IMR-90 (cell line): ENCODE results near the gene NTRK3. TPM values are rescaled to one million over a fixed set of nuclear protein-coding genes. Genes with fewer than 3 reads are reported as not detected.

ENCODE experiments used
- ATAC-seq: fragments of 200-7000 bp; cut with Tn5 transposase; 2 replicates; pipeline ENCODE4 v1.9.1; 2020; ENCODE audit warnings: low read depth, mild to moderate bottlenecking, moderate library complexity
- BruUV-seq: library from RNA; stranded (reverse); fragments of 400-500 nt; replicated peaks from 2 replicates; lab custom pipeline; 2021; lab: Mats Ljungman, UMichigan
- CTCF ChIA-PET: fragments of 300-600 bp; formaldehyde crosslinking; extraction: SDS; loops from one replicate; lab custom pipeline; 2021; ENCODE audit warnings: antibody characterized with exemption; lab: Yijun Ruan, JAX
- POLR2A ChIA-PET: fragments of 300-600 bp; sonication (Branson Sonifier 250); formaldehyde crosslinking; loops from one replicate; lab custom pipeline; 2022; ENCODE audit warnings: antibody characterized with exemption; ENCODE audit not compliant: unreplicated experiment; lab: Charles Lee
- DNase-seq: peaks from one replicate; pipeline ENCODE4 v3.0.0; 2013
- H2AFZ ChIP-seq: replicated peaks from 2 replicates; pipeline ENCODE3; 2013; ENCODE audit warnings: low read length, mild to moderate bottlenecking; ENCODE audit not compliant: poor library complexity
- H2AK5ac ChIP-seq: 2 replicates; pipeline ENCODE4 v1.6.1; 2013; ENCODE audit warnings: low read depth, low read length, inconsistent platforms
- H2AK9ac ChIP-seq: replicated peaks from 2 replicates; pipeline ENCODE3; 2013; ENCODE audit warnings: mild to moderate bottlenecking, low read depth, low read length, moderate library complexity; ENCODE audit not compliant: poor library complexity
- H2BK120ac ChIP-seq: 2 replicates; pipeline ENCODE4 v1.6.1; 2013; ENCODE audit warnings: low read depth, low read length, inconsistent platforms
- H2BK15ac ChIP-seq: 3 replicates; pipeline ENCODE4 v1.6.1; 2013; ENCODE audit warnings: low read depth, low read length, inconsistent platforms
- H2BK20ac ChIP-seq: 2 replicates; pipeline ENCODE4 v1.6.1; 2013; ENCODE audit warnings: low read depth, mild to moderate bottlenecking, inconsistent platforms, low read length, moderate library complexity
- H2BK5ac ChIP-seq: 2 replicates; pipeline ENCODE4 v1.6.1; 2013; ENCODE audit warnings: mild to moderate bottlenecking, low read depth, low read length, inconsistent platforms; ENCODE audit not compliant: poor library complexity, severe bottlenecking
- H3K14ac ChIP-seq: replicated peaks from 2 replicates; pipeline ENCODE4 v1.6.1; 2013; ENCODE audit warnings: low read depth, low read length, inconsistent platforms
- H3K18ac ChIP-seq: 2 replicates; pipeline ENCODE4 v1.6.1; 2013; ENCODE audit warnings: low read depth, low read length, control low read depth
- H3K23ac ChIP-seq: 2 replicates; pipeline ENCODE4 v1.6.1; 2013; ENCODE audit warnings: low read depth, low read length, inconsistent platforms
- H3K27ac ChIP-seq: 2 replicates; pipeline ENCODE4 v1.5.1; 2013; ENCODE audit warnings: mild to moderate bottlenecking, control low read depth, low read length; ENCODE audit not compliant: insufficient read depth
- H3K27me3 ChIP-seq: 2 replicates; pipeline ENCODE4 v1.6.1; 2013; ENCODE audit warnings: low read length; ENCODE audit not compliant: control insufficient read depth, insufficient read depth
- H3K36me3 ChIP-seq: 2 replicates; pipeline ENCODE4 v1.6.1; 2013; ENCODE audit warnings: low read length, mixed read lengths; ENCODE audit not compliant: control insufficient read depth, insufficient read depth
- H3K4ac ChIP-seq: 2 replicates; pipeline ENCODE4 v1.6.1; 2013; ENCODE audit warnings: low read depth, low read length, inconsistent platforms
- H3K4me1 ChIP-seq: 2 replicates; pipeline ENCODE4 v1.6.1; 2013; ENCODE audit warnings: low read length, mixed read lengths; ENCODE audit not compliant: control insufficient read depth, insufficient read depth
- H3K4me2 ChIP-seq: 2 replicates; pipeline ENCODE4 v1.6.1; 2013; ENCODE audit warnings: low read depth, mild to moderate bottlenecking, control low read depth, low read length, moderate library complexity
- H3K4me3 ChIP-seq: 2 replicates; pipeline ENCODE4 v1.5.1; 2013; ENCODE audit warnings: low read depth, mild to moderate bottlenecking, control low read depth, low read length, moderate library complexity; ENCODE audit not compliant: insufficient read depth
- H3K56ac ChIP-seq: 2 replicates; pipeline ENCODE4 v1.6.1; 2013; ENCODE audit warnings: low read length, inconsistent platforms; ENCODE audit not compliant: insufficient read depth; ENCODE audit errors: extremely low read depth
- H3K79me1 ChIP-seq, 2 experiments: 2 replicates each; pipeline ENCODE4 v1.6.1; 2013; ENCODE audit warnings: low read length in 2 of 2, inconsistent platforms in 1 of 2, low read depth in 1 of 2
- H3K9ac ChIP-seq: 2 replicates; pipeline ENCODE4 v1.6.1; 2013; ENCODE audit warnings: low read depth, low read length, control low read depth
- H3K9me1 ChIP-seq: 2 replicates; pipeline ENCODE4 v1.6.1; 2013; ENCODE audit warnings: low read length, inconsistent platforms; ENCODE audit not compliant: insufficient read depth
- H3K9me3 ChIP-seq: 2 replicates; pipeline ENCODE4 v1.6.1; 2013; ENCODE audit warnings: low read length; ENCODE audit not compliant: control insufficient read depth, insufficient read depth
- H4K20me1 ChIP-seq: 2 replicates; pipeline ENCODE4 v1.6.1; 2013; ENCODE audit warnings: low read length, inconsistent platforms; ENCODE audit not compliant: insufficient read depth
- H4K5ac ChIP-seq: 2 replicates; pipeline ENCODE4 v1.6.1; 2013; ENCODE audit warnings: mild to moderate bottlenecking, low read depth, low read length, control low read depth
- H4K8ac ChIP-seq, 2 experiments: 2 replicates each; pipeline ENCODE4 v1.6.1; 2013; ENCODE audit warnings: low read depth in 2 of 2, low read length in 2 of 2, control low read depth in 1 of 2, inconsistent platforms in 1 of 2
- H4K91ac ChIP-seq: 2 replicates; pipeline ENCODE4 v1.6.1; 2013; ENCODE audit warnings: low read depth, low read length, inconsistent platforms; ENCODE audit not compliant: insufficient read depth
- WGBS, 2 experiments: methylation state at CpG; one replicate each; pipeline versions ENCODE4 v1.1.5 to v1.1.7; 2013; ENCODE audit warnings: missing lambda C conversion rate in 2 of 2; ENCODE audit not compliant: insufficient read length in 1 of 2; ENCODE audit errors: extremely low coverage in 2 of 2; 5-methylcytosine and 5-hydroxymethylcytosine counted together
- dilution Hi-C: fragments of 300-500 bp; cut with HindIII; formaldehyde crosslinking; loops from one replicate; pipeline ENCODE4 v1.14.3; 2018; ENCODE audit warnings: low sequenced_read_pairs; ENCODE audit not compliant: unreplicated experiment
- in situ Hi-C: fragments of 300-500 bp; cut with MboI; formaldehyde crosslinking; loops from 3 replicates; pipeline ENCODE4 v1.14.3; 2019; ENCODE audit warnings: low sequenced_read_pairs, inconsistent platforms, mixed read lengths
- intact Hi-C: fragments of 100-400 bp; cut with micrococcal nuclease; formaldehyde crosslinking; loops from 2 replicates; pipeline ENCODE4 v1.10.0; 2022
- polyA plus RNA-seq, 3 experiments: library from polyadenylated mRNA; depleted of rRNA; stranded (reverse); fragments of >200 nt; gene quantifications; 2 replicates each; pipeline ENCODE4 v1.2.3, GENCODE V29; 2012; ENCODE audit warnings: low replicate concordance in 1 of 3
- total RNA-seq: library from RNA; depleted of rRNA; stranded (reverse); fragments of >200 nt; gene quantifications from 2 replicates; pipeline ENCODE4 v1.2.3, GENCODE V29; 2012
- TF ChIP-seq, protein P1 (sequence below): fragments of 150-350 bp; IDR thresholded peaks from 2 replicates; pipeline ENCODE4 v1.6.1; 2017; ENCODE audit warnings: mild to moderate bottlenecking, antibody characterized with exemption, low read length, low read depth

Gene NTRK3
- total and polyA plus RNA-seq, 2 of the 4 experiments (the other 2 are of a cell fraction) = under 0.01 to 0.15 TPM

DNA sequence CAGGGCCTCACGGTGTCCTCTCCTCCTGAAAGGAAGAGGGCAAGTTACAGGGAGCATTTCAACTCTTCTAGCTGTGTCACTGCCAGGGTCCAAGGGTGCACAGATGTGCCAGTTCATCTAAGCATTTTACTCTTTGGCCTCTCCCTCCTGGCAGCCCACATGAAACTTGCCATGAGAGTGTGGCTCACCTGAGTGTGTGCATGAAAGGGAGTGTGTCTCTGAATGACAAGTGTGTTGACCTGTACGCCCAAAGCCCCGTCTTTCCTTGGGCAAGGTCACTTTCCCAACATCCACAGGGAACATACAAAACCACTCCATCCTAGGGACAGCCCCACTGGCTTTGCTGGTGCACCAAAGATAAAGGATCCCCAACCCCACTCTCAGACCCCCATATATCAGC is 280.0 kb downstream of the NTRK3 start:
- H2BK20ac ChIP-seq = no peak overlapping the region
- in situ Hi-C loops (no loop called here), intact Hi-C loops (no loop called here), dilution Hi-C loops (no loop called here)
- H2BK120ac ChIP-seq = no peak overlapping the region
- H4K8ac ChIP-seq = no peak overlapping the region
- no peaks in the 10 kb centered on the region for H3K4me1 ChIP-seq
- no peak overlapping the region for H3K27ac ChIP-seq
- no peak overlapping the region for H2BK5ac ChIP-seq
- no peak overlapping the region for H4K91ac ChIP-seq
- no peak overlapping the region for H2AFZ ChIP-seq
- no peak overlapping the region for H3K4ac ChIP-seq
- no peak overlapping the region for H3K9ac ChIP-seq
- H3K4me2 ChIP-seq = no peak overlapping the region
- H3K79me1 ChIP-seq = no peaks in the 10 kb centered on the region
- H3K36me3 ChIP-seq = no peaks in the 10 kb centered on the region
- H3K23ac ChIP-seq = no peak overlapping the region
- H2AK5ac ChIP-seq = no peak overlapping the region
- H3K4me3 ChIP-seq = no peak overlapping the region
- H3K18ac ChIP-seq = no peak overlapping the region
- H3K9me3 ChIP-seq = peaks cover 31% of the 10 kb centered on the region
- no peak overlapping the region for H4K5ac ChIP-seq
- ATAC-seq (no peak), DNase-seq (no peak)
- H3K9me1 ChIP-seq = no peaks in the 10 kb centered on the region
- H3K27me3 ChIP-seq = no peaks in the 10 kb centered on the region
- ChIA-PET POLR2A (no interaction called here), CTCF (no interaction called here)
- TF ChIP-seq, protein P1, sequence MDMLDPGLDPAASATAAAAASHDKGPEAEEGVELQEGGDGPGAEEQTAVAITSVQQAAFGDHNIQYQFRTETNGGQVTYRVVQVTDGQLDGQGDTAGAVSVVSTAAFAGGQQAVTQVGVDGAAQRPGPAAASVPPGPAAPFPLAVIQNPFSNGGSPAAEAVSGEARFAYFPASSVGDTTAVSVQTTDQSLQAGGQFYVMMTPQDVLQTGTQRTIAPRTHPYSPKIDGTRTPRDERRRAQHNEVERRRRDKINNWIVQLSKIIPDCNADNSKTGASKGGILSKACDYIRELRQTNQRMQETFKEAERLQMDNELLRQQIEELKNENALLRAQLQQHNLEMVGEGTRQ = no peak
- H4K20me1 ChIP-seq = no peaks in the 10 kb centered on the region
- no peak overlapping the region for H2BK15ac ChIP-seq
- H2AK9ac ChIP-seq = no peak overlapping the region
- H3K56ac ChIP-seq = no peak overlapping the region
- no peak overlapping the region for H3K14ac ChIP-seq
- BruUV-seq = no TSS peak
- WGBS, 2 experiments = no CpG with 5 or more reads among the region's 3 CpGs
